GM06990 (cell line): ENCODE measurements around the gene FAM149B1.
"Not testable (repeated sequence)": the region's sequence is repeated elsewhere in the genome, so short reads cannot be mapped to it uniquely, and the experiment has no call there.

Source experiments
- DNase-seq: peaks from one replicate; pipeline ENCODE4 v3.0.0-alpha.2; 2011; ENCODE audit not compliant: insufficient read length; ENCODE audit errors: extremely low read depth
- H3K27me3 ChIP-seq: replicated peaks from 2 replicates; pipeline ENCODE4 v1.6.0; 2011; ENCODE audit warnings: low read length; ENCODE audit not compliant: control insufficient read depth, insufficient read depth
- H3K36me3 ChIP-seq: 2 replicates; pipeline ENCODE4 v1.5.1; 2011; ENCODE audit warnings: low read length; ENCODE audit not compliant: control insufficient read depth, insufficient read depth
- H3K4me3 ChIP-seq: replicated peaks from 2 replicates; pipeline ENCODE4 v1.5.1; 2011; ENCODE audit warnings: low read depth, mild to moderate bottlenecking, control low read depth, low read length
- TF ChIP-seq, protein P1 (sequence below): IDR thresholded peaks from 2 replicates; pipeline ENCODE4 v1.5.1; 2011; ENCODE audit warnings: low read length, control low read depth, mild to moderate bottlenecking, inconsistent platforms; ENCODE audit not compliant: insufficient read depth, poor library complexity, severe bottlenecking

Gene FAM149B1

DNA sequence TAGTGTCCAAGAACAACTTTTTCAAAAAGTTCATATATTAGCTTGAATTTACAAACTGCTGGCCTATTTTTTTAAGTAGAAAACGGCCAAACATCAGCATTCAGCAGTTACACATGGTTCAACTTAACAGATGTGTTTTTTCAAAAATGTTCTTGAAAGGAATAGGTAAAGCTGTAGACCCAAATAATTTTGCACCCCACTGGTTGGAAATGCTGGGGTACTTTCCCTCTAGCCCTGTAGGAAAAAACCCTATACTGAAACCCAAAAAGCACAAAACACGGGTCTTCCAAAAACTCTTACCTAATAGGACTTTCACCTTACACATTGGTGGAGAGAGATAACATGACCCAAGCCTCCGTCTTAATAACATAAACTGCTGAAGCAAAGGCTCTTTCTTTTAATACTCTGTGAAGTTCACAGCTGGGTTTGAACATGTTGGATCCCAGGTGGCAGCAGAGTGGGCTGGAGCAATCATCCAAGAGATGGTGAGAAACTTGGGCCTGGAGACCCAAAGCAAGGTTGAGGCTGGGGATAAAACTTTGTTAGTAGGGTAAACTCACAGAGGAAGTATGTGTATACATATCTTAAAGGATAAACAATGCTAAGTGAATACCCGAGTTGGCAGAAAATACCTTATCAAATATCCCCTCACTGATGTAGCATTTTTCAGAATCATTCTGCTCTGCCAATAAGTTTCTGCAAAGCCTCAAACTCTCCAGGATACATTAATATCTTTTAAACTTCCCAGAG is 79.8 kb downstream of the FAM149B1 start:
- Histone ChIP-seq H3K4me3 (peak overlapping the region; percentile 88), H3K27me3 (no peaks in the 10 kb centered on the region), H3K36me3 (no peaks in the 10 kb centered on the region; the same call in none of the 2 replicates)
- DNase-seq = peak; percentile 8
- TF ChIP-seq, protein P1, sequence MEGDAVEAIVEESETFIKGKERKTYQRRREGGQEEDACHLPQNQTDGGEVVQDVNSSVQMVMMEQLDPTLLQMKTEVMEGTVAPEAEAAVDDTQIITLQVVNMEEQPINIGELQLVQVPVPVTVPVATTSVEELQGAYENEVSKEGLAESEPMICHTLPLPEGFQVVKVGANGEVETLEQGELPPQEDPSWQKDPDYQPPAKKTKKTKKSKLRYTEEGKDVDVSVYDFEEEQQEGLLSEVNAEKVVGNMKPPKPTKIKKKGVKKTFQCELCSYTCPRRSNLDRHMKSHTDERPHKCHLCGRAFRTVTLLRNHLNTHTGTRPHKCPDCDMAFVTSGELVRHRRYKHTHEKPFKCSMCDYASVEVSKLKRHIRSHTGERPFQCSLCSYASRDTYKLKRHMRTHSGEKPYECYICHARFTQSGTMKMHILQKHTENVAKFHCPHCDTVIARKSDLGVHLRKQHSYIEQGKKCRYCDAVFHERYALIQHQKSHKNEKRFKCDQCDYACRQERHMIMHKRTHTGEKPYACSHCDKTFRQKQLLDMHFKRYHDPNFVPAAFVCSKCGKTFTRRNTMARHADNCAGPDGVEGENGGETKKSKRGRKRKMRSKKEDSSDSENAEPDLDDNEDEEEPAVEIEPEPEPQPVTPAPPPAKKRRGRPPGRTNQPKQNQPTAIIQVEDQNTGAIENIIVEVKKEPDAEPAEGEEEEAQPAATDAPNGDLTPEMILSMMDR = no peak

DNA sequence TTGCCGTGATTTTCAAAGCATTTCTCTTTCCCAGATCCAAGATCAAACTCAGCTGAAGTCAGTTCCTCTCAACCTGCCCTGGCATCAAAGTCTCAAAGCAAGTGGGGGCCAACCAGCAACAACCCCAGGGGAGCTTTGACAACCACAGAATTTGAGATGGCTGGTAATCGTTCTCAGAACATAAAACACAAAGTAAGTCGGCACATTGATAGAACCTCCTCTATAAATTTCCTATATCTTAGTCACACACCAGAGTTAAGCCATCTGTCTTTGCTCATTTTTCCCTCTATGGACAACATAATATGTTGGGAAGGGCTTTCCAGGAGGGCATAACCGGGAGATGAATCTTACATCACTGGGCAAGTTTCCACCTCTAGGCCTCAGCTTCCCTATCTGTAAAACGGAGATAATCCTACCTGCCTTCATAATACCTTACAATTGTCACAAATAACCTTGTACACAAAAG is 80.4 kb downstream of the FAM149B1 start:
- TF ChIP-seq, protein P1 = no peak
- DNase-seq = no peak
- Histone ChIP-seq H3K27me3 (no peaks in the 10 kb centered on the region), H3K36me3 (no peaks in the 10 kb centered on the region; the same call in none of the 2 replicates), H3K4me3 (peak overlapping the region; percentile 88)

DNA sequence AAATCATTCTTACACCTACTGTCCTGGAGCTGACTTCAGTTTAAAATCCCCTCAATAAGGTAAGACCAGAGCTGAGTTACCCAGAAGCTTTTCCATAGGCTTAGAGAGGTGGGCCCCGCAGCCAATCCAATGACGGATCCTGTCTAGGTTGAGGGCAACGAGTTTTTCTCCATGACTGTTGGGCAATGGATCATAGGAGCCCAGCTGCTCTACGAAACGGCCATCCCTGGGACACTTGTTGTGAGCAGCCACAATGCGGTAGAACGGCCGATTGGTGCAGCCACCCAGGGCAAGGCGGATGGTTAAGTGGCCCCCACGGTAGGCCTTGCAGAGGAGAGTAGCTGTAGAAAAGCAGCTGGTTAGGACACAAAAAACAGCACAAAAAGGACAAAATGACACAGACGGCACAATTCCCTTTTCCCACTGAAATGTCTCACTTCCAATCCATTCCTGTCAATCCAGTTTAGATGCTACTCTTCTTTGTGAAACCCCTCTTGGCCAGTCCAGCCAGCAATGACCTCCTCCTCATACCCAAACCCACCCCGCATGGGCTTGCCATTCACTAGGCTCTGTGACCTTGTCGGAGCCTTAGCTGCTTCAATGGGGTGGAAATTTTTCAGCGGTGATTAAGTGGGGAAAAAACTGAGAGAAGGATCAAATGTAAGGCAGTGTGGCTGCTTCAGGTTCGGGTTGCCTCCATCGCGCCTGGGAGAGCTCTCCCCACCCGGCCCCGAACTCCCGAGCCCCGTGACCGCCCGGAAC is 83.9 kb downstream of the FAM149B1 start:
- no peaks in the 10 kb centered on the region for H3K27me3 ChIP-seq
- H3K4me3 ChIP-seq = peak overlapping the region; percentile 88
- DNase-seq = peak; percentile 11
- no peaks in the 10 kb centered on the region; the same call in 1 of the 2 replicates for H3K36me3 ChIP-seq
- TF ChIP-seq, protein P1 = no peak

DNA sequence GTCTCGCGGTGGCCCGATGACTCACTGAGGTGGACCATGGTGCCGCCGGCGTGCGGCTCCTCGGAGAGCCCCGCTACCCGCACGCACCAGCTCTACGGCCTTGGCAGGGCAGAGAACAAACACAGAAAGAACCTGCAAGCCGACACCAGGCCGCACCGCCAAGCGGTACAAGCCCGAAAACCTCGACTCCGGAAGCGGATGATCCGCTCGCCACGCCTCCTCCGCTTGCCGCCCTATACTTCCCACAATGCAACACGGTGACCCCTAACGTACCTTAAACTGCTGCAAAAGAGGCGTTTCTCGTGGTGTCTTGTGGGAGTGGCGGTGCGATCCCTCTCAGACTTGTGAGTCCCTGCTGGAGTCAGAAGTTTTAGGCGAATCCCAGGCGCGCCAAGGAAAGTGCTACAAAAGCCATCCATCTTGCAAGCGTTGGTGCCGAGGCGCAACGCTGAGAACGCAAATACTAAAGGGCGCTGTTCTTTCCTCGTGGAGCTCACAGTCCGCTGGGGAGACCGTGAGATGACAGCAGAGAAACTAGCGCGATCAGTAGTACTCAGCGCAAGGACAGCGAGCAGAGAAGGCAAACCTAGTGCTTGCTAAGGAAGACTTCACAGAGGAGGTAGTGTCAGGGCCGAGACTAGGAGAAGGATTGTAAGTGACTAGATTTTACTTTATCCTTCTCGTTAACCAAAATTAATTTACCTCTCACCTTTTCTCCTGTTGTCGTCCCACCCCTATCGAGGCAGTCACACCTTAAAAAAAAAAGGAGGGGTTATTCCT is 84.7 kb downstream of the FAM149B1 start, which contains the start of gene MRPS16:
TSS of gene MRPS16 (minus strand) at position 200 of the 780 bp plus-strand sequence. CDS start at position 38, 162 bp downstream.
- TF ChIP-seq, protein P1 = no peak
- Histone ChIP-seq H3K27me3 (no peaks in the 10 kb centered on the region), H3K4me3 (peak within 1 kb of the TSS; percentile 88), H3K36me3 (no peaks in the 10 kb centered on the region; the same call in 1 of the 2 replicates)
- peak; percentile 92 for DNase-seq

DNA sequence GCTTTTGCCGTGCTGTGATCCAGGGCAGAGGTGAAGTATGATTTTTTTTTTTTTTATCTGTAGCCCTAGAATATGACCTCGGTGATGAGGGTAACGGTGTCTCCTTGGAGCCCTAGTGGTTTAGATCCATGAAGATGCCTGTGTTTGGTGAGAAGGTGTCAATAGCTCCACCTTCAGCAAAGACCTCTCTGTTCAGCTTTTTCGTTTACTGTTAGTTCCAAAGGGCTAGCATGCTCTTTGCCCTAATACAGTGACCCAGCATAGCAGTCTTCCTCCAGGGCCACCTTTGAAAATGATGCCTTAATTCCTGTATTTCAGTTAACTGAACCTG is 85.3 kb downstream of the FAM149B1 start:
- H3K4me3 ChIP-seq = peak overlapping the region; percentile 88
- no peak for DNase-seq
- no peaks in the 10 kb centered on the region; the same call in 1 of the 2 replicates for H3K36me3 ChIP-seq
- no peaks in the 10 kb centered on the region for H3K27me3 ChIP-seq
- TF ChIP-seq, protein P1 = no peak

DNA sequence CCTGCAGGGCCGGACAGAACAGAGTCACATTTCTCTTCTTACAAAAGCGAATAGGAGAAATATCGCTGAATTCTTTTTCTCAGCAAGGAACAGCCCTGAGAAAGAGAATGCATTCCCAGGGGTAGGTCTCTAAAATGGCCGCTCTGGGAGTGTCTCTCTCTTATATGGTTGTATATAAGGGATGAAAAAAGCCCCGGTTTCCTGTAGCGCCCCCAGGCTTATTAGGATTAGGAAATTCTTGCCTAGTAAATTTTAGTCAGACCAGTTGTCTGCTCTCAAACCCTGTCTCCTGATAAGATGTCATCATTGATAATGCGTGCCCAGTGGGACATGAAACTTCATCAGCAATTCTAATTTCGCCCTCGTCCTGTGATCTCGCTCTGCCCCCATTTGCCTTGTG is 90.7 kb downstream of the FAM149B1 start:
- not testable (repeated sequence) for H3K4me3 ChIP-seq, H3K27me3 ChIP-seq, H3K36me3 ChIP-seq, DNase-seq
